GM13977 (cell line): Measurements from ENCODE around the gene TMIE.

ENCODE experiments used
- DNase-seq: peaks from one replicate; pipeline ENCODE4 v3.0.0; 2012; ENCODE audit warnings: low spot score
- CTCF ChIP-seq: IDR thresholded peaks from 2 replicates; pipeline ENCODE4 v1.5.1; 2012; ENCODE audit warnings: mild to moderate bottlenecking, control low read depth; ENCODE audit not compliant: insufficient read depth; ENCODE audit errors: extremely low read depth, missing control alignments
- in situ Hi-C: fragments of 300-500 bp; cut with MboI; formaldehyde crosslinking; loops from one replicate; pipeline ENCODE4 v1.12.0; 2022; ENCODE audit warnings: low sequenced_read_pairs, low pct_unique_long_range_greater_than_20kb, mixed read lengths, inconsistent platforms; ENCODE audit not compliant: unreplicated experiment

The TMIE gene

GRCh38 chr3:46684891-46685290, 16.3 kb upstream of the TMIE start:
- DNase-seq, result no peak
- in situ Hi-C loops, result no loop called here
- TF ChIP-seq CTCF, result no peak

GRCh38 chr3:46685446-46685845, 15.7 kb upstream of the TMIE start:
- no peak for TF ChIP-seq CTCF
- no peak for DNase-seq
- in situ Hi-C loops, result no loop called here

DNA sequence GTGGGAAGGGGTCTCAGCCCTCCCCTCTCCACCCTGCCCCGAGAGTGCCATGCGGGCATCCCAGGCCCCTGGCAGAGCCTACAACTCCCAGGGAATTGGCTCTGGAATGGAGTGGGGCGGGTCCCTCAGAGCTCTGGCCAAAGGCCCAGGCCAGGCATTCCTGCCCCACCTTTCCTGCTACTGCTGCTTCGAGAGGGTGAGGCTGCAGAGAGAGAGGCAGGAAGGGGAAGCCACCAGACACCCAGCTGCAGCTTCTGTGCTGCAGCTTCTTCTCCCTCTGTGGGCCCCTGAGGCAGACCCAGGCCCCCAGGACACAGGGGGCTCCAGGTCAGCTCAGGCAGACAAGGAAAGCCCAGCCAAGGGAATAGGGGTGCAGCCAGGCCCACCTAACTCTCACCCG, 10.4 kb upstream of the TMIE start:
- in situ Hi-C loops, result no loop called here
- DNase-seq, result no peak
- no peak for TF ChIP-seq CTCF

DNA sequence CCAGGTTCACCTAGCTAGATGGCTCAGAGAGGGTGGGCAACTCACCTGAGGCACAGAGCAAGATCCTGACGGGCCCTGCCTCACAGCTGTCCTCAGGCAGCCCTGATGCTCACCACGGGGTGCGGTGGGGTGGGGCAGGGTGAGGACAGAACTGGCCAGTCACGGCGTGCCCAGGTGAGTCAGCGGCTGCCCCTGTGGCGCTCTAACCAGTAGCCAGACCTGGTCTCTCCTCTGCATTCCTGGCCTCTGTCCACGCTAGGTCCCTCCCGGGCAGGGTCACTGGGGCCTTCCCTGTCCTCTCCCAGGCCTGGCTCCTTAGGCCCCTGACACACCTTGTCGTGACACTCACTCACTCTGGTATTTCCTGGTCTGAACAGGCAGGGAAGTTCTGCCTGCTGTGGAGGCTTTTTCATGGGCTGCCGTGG, 8.6 kb upstream of the TMIE start:
- in situ Hi-C loops, result no loop called here

GRCh38 chr3:46693038-46693891, 7.9 kb upstream of the TMIE start, which contains the start of gene ALS2CL:
ALS2CL (minus strand) TSS chr3:46693679; CDS start chr3:46689440, 4,239 bp downstream.
- peak; percentile 81 for DNase-seq
- in situ Hi-C loops, result no loop called here
- no peak for TF ChIP-seq CTCF

More for the DNA sequence above, 8.6 kb upstream of the TMIE start:
- DNase-seq, result no peak
- no peak for TF ChIP-seq CTCF

DNA sequence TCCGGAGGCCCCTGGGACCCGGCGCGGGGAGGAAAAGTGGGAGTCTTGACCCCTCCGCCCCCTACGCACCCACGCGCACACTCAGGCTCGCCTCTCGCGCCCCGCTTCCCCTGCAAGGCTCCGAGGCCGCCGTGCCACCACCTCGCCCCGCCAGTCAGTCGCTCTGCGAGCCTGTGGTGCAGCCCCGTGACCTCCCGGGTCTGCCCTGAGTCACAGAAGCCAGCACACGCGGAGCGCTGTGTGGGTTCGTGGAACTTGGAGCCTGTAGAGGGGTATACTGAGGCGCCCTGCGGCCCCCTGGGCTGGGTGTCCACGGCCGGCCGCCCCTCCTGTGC, 7.3 kb upstream of the TMIE start:
- no peak for TF ChIP-seq CTCF
- in situ Hi-C loops, result no loop called here
- peak; percentile 49 for DNase-seq

- in situ Hi-C loops, result no loop called here
Observed at GRCh38 chr3:46694520-46694919, 6.7 kb upstream of the TMIE start.

More at GRCh38 chr3:46694520-46694919, 6.7 kb upstream of the TMIE start:
- no peak for TF ChIP-seq CTCF
- DNase-seq, result no peak
